GM19238 (cell line): Measurements from ENCODE around the gene KMT2E.

Experiments used
- DNase-seq: peaks from one replicate; pipeline ENCODE4 v3.0.0; 2011; ENCODE audit warnings: low spot score; ENCODE audit not compliant: insufficient read length

KMT2E gene

DNA sequence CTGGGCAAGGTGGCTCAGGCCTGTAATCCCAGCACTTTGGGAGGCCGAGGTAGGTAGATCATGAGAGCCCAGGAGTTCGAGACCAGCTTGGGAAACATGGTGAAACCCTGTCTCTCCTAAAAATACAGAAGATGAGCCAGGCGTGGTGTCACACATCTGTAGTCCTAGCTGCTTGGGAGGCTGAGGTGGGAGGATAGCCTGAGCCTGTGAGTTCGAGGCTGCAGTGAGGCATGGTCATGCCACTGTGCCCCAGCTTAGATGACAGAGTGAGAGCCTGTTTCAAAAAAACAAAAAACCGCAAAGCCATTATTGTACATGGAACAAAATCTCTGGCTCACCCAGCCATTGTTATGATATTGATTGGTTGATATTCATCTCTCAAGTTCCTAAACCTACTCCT is 53.7 kb downstream of the KMT2E start:
- DNase-seq = no peak

- no peak for DNase-seq
These were observed 54.9 kb downstream of the KMT2E start for GRCh38 chr7:105068886-105069285.

DNA sequence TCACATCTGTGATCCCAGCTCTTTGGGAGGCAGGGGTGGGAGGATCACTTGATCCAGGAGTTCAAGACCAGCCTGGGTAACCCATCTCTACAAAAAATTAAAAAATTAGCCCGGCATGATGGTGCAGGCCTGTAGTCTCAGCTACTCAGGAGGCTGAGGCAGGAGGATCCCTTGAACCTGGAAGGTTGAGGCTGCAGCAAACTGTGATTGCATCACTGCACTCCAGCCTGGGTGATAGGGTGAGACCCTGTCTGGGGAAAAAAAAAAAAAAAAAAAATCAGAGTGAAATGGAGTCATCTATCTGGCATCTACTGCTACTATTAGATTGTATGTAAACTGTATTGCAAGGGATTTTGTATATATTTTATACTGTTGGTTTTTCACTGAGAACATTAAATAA is 59.1 kb downstream of the KMT2E start:
- no peak for DNase-seq

- DNase-seq = no peak
These were observed 65.3 kb downstream of the KMT2E start for GRCh38 chr7:105079348-105079747.

DNA sequence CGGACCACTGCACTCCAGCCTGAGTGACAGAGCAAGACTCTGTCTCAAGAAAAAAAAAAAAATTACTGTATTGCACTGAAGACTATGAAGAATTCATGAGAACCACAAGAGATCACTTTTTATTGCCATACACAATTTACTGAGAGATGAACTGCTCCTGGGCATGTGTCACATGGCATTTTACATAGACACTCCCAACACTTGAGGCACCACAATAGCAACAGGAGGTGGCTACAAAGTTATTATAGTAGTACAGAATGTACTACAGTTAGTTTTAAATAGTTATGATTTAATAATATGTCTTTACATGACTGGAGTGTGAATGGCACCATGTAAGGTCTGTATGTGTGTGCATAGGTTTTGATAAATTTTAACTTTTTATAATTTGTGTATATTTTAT is 70.6 kb downstream of the KMT2E start:
- no peak for DNase-seq

DNA sequence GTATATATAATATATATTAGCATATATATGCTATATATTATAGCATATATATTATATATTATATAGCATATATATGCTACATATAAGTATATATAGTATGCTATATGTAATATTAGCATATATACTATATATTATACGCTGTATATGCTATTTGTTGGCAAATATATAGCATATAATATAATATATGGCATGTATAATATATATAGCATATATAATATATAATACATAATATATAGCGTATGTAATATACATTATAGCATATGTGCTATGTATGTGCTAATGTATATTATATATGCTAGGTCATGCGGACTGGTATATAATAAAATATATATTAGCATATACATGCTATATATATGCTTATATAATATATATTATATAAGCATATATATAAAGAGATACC is 72.8 kb downstream of the KMT2E start:
- DNase-seq = no peak

- no peak for DNase-seq
These were observed 74.0 kb downstream of the KMT2E start for GRCh38 chr7:105087981-105088380.

DNA sequence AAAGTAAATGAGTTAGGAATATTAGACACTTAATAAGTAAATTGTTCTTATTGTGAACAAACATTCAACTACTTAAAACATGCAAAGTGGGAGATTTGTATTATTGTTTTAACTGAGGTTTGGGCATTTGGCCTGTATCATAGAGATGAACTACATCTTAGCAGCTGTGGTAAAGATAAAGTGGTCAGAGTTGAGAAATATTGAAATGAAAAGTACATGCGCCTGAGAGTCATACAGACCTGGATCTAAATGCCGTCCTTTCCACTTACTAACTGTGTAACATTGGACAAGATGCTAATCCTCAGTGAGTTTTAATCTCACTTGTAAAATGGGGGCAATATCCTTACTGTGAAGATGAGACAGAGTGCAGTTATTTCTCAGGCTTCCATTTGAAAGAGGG is 74.5 kb downstream of the KMT2E start:
- DNase-seq = no peak

DNA sequence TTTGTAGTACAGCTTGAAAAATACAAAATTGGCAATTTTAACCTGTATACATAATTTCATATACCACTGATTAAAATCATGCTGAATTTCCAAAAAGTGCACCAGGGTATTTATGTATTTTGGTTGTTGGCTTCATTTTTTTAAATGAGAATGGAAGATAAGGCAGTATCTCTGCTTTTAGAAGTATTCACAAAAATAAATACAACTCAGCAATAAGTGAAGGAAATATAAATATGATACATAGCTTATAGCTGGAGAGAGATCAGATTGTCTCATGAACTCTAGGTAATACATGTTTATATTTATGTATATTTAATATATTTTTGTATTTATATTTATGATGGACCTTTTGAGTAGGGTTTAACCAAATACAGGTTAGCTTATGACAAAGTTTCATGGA is 81.0 kb downstream of the KMT2E start:
- no peak for DNase-seq

GRCh38 chr7:105096306-105096705 is 82.3 kb downstream of the KMT2E start:
- no peak for DNase-seq

GRCh38 chr7:105097619-105098018 is 83.6 kb downstream of the KMT2E start:
- no peak for DNase-seq

DNA sequence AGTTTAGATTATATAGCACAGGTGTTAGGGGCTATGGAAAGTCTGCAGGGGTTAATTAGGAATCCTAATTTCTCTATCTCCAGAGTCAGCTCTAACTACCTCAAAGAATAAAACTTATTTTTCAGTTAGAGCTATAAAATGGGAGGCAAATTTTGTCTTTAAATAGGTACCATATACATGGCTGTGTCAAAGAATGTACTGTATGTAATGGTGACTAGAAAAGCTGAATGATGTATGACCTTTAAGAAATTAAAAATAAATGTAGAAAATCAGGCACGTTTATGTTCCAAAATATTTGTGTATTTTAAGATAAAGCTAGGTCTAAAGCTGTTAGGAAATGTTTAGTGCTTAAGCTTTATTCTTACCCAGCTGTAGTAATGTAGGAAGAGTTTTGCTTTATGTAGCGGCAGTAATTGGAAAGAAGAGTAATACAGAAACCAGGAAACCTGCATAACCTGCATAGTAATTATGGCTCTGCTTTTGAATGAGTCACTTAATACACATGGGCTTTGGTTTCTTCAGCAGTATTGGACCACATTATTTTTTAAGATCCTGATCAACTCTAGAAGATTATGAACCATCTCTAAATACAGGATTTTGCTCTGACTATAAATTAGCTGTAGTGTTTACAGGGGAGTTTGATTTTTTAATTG is 85.0 kb downstream of the KMT2E start:
- peak; percentile 14 for DNase-seq

- DNase-seq = no peak
These were observed 87.9 kb downstream of the KMT2E start for GRCh38 chr7:105101864-105102263.

GRCh38 chr7:105102557-105103352 is 88.8 kb downstream of the KMT2E start:
- no peak for DNase-seq

DNA sequence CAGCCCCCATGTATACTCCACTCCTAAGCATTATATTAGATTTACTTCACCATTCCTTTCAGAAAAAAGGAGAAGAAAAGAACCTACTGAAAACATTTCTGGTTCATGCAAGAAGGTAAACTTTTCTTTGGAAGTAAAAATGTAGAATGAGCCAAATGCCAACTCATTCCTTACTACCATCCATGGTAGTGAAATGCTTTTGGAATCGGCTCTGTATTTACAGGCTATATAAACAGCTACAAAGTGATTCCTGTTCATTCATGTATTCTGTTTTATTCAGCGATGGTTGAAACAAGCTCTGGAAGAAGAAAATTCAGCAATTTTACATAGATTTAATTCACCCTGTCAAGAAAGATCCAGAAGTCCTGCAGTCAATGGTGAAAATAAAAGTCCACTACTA is 91.6 kb downstream of the KMT2E start:
- DNase-seq = no peak

DNA sequence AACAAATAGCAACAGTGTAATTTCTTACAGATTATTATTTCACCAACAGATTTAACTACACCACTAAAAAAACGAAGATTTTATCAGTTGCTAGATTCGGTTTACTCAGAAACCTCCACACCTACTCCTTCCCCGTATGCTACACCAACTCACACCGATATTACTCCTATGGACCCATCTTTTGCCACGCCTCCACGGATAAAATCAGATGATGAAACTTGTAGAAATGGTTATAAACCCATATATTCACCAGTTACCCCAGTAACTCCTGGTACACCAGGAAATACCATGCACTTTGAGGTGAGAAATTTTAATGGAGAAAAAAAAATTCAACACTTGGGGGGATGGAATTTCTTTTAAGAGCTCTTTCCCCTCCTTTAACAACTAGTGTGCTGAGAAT is 92.5 kb downstream of the KMT2E start:
- no peak for DNase-seq

DNA sequence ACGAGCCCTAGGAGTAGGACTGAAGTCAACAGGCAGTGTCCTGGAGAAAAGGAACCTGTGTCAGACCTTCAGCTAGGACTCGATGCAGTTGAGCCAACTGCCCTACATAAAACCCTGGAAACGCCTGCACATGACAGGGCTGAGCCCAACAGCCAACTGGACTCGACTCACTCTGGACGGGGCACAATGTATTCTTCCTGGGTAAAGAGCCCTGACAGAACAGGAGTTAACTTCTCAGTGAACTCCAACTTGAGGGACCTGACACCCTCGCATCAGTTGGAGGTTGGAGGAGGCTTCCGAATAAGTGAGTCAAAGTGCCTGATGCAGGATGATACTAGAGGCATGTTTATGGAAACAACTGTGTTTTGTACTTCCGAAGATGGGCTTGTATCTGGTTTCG is 93.5 kb downstream of the KMT2E start:
- no peak for DNase-seq

- DNase-seq = no peak
These were observed 98.7 kb downstream of the KMT2E start for GRCh38 chr7:105112440-105113418.

- no peak for DNase-seq
These were observed 104.9 kb downstream of the KMT2E start for GRCh38 chr7:105118612-105119600.

DNA sequence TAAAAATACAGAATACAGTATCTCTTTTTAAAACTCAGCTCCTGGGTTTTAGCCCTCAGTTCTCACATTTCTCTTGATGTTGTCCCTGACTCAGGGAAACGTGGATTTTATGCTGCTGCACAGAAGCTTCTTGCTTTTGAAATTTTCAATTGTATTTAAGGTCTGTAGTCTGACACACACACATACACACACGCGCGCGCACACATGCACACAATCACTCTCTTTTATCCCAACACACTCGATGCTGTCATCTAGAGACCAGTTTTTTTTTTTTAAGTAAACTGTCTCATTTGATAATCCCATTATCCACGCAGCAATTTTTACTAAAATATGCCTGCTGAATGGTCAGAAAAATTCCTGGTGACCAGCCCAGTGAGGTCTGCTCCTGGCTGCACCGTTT is 108.6 kb downstream of the KMT2E start:
- DNase-seq = no peak

DNA sequence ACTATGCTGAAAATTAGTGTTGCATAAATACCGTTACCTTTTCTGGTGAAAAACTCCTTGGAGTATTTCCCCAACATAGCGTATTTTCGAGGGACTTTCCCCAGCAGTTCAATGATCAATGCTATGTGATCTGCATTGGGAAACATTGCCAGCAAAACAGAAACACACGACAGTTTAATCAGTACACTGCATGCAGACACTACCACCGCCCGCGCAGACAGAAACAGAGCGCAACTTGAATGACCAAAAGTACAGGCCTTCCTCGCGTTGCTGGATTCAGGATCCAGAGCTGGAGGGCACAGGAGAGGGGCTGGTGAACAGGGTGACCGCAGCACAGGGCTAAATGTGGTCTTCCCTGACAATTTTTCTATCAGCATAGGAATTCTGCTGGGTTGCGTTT is 111.7 kb downstream of the KMT2E start:
- no peak for DNase-seq
